Measurements from ENCODE around the gene MED19. TPM values are rescaled to one million over a fixed set of nuclear protein-coding genes. Genes with fewer than 3 reads are reported as not detected.

MED19 gene
- total RNA-seq, 1 donor from 2014 or later: 12.9 TPM

- intact Hi-C loops (cut with micrococcal nuclease): loop anchor here (1.0 kb wide), 8 partner anchors 8 to 1959 kb away; partner anchors contain the start of genes MED19, SELENOH, TIMM10 and TMX2
Observed at GRCh38 chr11:57657194-57658022, 54.6 kb downstream of the MED19 start, which contains the start of gene CLP1. TSS of gene CLP1 (plus strand) at chr11:57657762. CDS start at chr11:57659477, 1,715 bp downstream.

GRCh38 chr11:57656885-57657193 is 55.2 kb downstream of the MED19 start:
- intact Hi-C loops (cut with micrococcal nuclease): loop anchor here (1.0 kb wide), 8 partner anchors 8 to 1959 kb away; partner anchors contain the start of genes MED19, SELENOH, TIMM10 and TMX2

Other genes starting within 250 kb of the MED19 start
- 25.4 and 26.3 TPM in 2 replicates for gene SLC43A1, start 196.5 kb downstream of the MED19 start, total RNA-seq
- gene TIMM10, start 181.5 kb downstream of the MED19 start, total RNA-seq: 63.0 and 67.7 TPM in 2 replicates
- gene SMTNL1, start 174.6 kb downstream of the MED19 start, total RNA-seq: not detected in 2 replicates
- 238 and 241 TPM in 2 replicates for gene UBE2L6, start 144.5 kb downstream of the MED19 start, total RNA-seq
- not detected in 2 replicates for gene SERPING1, start 114.5 kb downstream of the MED19 start, total RNA-seq
- 0.25 and 0.48 TPM in 2 replicates for gene YPEL4, start 62.3 kb downstream of the MED19 start, total RNA-seq
- 17.1 and 17.6 TPM in 2 replicates for gene CLP1, start 54.5 kb downstream of the MED19 start, total RNA-seq
- gene ZDHHC5, start 44.1 kb downstream of the MED19 start, total RNA-seq: 74.8 and 75.7 TPM in 2 replicates
- 73.2 and 73.6 TPM in 2 replicates for gene TMX2, start 378 bp upstream of the MED19 start, total RNA-seq
- gene SELENOH, start 29.3 kb upstream of the MED19 start, total RNA-seq: 194 and 201 TPM in 2 replicates
- not detected in 2 replicates for gene BTBD18, start 39.6 kb upstream of the MED19 start, total RNA-seq
- 7.5 and 9.3 TPM in 2 replicates for gene CTNND1, start 49.6 kb upstream of the MED19 start, total RNA-seq

All from T-helper 2 cell treated with Interferon-gamma antibody and Interleukin-4, amounts not matched to agents 100 ng/mL and 5 ng/mL, for 36 hours (primary cell).